NK-92 treated with Interleukin-12 subunit alpha and Interleukin-12 subunit beta, amount 100 ng/mL, for 24 hours (cell line): Measurements from ENCODE around the gene IPP.
"Not testable (repeated sequence)": the region's sequence is repeated elsewhere in the genome, so short reads cannot be mapped to it uniquely, and the experiment has no call there.

ENCODE experiments used
- DNase-seq: peaks from one replicate; lab custom pipeline; 2025; lab: John Stamatoyannopoulos, UW

The IPP gene

GRCh38 chr1:45750298-45751038 is at the start of gene IPP:
Gene IPP (minus strand): TSS chr1:45750653. CDS start chr1:45746411, 4,242 bp downstream.
- DNase-seq: peak; percentile 98

DNA sequence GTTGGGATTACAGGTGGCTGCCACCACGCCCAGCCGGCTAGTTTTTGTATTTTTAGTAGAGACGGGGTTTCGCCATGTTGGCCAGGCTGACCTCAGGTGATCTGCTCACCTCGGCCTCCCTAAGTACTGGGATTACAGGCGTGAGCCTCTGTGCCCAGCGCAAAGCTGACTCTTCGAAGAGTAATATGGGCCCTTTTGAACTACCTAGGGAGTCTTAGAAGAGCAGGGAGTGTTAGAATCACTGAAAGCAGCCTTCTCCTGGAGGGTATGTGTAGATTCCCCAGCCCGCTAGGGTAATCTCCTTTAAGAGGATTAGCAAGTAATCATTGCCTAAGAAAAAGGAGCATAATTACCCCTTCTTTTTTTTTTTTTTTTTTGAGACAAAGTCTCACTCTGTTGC is 46.5 kb upstream of the IPP start:
- DNase-seq: no peak

DNA sequence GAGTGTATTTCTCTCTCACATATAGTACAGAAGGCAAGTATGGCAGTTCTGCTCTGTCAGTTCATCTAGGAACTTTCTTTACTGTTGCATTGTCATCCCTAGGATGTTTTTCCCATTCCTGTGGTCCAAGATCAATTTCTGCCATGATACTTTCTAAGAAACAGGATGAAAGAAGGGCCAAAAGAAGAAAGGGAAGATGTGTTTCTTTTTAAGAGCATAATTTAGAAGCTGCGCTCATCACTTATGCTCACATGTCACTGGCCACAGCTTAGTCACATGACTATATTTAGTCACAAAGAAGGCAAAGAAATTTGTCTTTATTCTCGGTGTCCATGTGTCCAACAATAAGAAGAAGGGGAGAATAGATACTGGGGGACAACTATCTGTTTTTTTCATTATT is 45.9 kb upstream of the IPP start:
- no peak for DNase-seq

GRCh38 chr1:45793942-45794604 is 43.6 kb upstream of the IPP start:
- no peak for DNase-seq

DNA sequence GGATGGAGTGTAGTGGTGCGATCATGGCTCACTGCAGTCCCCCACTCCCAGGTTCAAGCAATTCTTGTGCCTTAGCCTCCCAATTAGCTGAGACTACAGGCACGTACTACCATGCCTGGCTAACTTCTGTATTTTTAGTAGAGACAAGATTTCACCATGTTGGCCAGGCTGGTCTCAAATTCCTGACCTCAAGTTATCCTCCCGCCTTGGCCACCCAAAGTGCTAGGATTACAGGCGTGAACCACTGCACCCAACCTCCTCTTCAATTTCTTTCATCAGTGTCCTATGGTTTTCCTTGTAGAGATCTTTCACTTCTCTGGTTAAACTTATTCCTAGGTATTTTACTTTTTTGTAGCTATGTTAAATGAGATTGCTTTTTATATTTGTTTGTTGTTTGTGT is 42.3 kb upstream of the IPP start:
- DNase-seq: no peak

- DNase-seq: no peak
Observed at GRCh38 chr1:45789601-45790000, 39.1 kb upstream of the IPP start.

- DNase-seq: no peak
Observed at GRCh38 chr1:45787905-45788304, 37.5 kb upstream of the IPP start.

DNA sequence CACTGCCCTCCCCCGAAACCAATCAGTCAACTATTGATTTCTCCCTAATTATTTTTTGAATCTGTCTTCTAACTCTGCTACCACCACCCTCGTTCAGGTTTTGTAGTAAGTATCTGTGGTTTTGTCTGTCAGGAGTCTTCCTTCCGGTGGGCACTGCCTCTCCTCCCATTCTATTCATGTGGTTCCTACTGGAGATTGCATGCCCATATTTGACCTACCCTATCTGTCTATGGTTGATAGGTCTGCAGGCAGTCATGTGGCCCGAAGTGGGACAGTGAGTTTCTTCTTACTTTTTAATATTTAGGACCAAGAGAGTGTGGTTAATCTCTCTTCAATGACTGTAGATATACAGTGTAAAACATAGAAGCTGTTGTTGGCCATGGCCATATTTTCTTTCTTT is 35.1 kb upstream of the IPP start:
- no peak for DNase-seq

DNA sequence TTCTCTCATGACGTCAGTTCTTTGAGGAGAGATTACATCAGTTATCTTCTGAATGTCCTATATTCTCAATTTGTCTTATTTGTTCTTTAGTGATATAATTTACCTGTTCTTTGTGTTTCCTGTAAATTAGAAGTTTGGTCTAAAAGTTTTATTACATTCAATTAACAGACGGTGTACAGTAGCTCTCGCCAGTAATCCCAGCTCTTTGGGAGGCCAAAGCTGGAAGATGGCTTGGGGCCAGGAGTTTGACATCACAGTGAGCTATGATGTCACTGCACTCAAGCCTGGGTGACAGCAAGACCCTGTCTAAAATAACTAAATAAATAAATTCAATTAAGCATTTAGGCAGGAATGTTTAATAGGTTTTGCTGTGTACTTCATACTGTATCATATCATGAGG is 25.3 kb upstream of the IPP start:
- DNase-seq: no peak

DNA sequence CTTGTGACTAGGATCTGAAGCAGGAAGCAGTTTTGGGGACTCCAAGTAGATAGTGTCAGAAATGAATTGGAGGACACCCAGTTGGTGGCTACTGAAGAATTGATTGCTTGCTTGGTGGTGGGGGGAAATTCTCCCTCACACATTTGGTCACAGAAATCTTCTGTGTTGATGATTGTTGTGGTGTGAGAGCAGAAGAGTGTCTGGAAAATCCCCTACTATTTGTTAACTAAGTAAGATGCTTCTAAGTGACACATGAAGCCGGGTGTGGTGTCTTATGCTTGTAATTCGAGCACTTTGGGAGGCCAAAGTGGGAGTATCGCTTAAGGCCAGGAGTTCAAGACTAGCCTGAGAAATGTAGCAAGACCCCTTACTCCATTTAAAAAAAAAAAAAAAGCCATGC is 22.5 kb upstream of the IPP start:
- no peak for DNase-seq

DNA sequence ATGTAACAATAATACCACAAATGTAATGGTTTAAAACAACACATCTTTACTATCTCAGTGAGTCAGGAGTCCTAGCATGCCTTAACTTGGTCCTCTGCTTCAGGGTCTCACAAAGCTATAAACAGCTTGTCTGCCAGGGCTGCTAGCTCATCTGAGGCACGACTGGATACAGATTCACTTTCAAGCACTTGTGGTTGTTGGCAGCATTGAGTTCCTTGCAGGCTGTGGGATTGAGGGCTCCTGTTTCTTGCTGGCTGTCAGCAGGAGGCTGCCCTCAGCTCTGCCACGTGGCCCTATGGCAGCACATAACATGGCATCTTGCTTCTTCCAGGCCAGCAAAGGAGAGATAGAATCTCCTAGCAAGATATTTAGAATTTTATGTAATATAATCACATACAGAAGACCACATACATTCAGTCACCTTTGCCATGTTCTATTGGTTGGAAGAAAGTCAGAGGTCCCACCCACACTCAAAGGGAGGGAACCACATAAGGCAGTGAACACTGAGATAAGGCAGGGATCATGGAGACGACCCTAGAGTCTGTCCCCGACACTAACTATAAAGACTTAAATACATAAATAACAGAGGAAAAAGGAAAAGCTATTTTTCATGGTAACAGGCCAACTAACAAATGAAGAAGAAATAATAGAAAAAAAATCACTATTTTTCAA is 18.9 kb upstream of the IPP start:
- no peak for DNase-seq

DNA sequence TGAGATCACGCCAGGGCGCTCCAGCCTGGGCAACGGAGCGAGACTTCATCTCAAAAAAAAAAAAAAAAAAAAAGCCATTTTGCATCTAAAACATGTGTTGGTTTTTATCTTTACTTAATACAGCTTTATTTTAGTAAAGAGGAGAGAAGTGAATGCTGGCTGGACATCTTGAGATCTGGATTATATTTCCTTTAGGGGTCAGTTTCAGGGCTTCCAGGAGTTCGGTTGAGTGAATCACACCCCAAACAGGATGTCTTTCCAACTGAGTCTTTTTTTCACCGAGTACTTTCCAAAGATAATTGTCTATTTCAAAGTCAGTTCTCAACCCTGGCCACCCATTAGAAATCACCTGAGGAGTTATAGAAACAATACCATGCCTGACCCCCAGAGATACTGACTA is 16.6 kb upstream of the IPP start:
- no peak for DNase-seq

DNA sequence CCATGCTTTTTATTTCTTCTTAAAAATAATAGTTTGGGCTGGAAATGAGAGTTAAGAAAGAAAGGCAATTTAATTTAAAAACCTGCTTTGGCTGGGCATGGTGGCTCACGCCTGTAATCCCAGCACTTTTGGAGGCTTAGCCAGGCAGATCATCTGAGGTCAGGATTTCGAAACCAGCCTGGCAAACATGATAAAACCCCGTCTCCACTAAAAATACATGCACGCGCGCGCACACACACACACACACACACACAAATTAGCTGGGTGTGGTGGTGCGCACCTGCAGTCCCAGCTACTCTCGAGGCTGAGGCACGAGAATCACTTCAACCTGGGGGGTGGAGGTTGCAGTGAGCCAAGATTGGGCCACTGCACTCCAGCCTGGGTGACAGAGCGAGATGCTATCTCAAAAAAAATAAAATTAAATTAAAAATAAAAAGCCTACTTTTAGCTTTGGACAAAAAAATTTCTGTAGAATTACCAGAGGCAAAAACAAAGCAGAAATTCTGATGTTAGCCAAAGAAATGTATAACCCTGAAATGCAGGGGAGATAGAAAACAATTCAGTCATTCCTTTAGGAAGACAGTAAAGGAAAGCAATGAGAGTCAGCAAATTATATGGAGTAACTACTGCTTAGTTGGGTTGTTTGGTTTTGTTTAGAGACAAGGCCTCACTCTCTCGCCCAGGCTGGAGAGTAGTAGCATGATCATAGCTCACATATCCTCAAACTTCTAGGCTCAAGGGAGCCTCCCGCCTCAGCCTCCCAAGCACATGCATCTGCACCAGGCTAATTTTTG is 15.7 kb upstream of the IPP start:
- DNase-seq: no peak

GRCh38 chr1:45762291-45762690 is 11.8 kb upstream of the IPP start:
- DNase-seq: no peak

DNA sequence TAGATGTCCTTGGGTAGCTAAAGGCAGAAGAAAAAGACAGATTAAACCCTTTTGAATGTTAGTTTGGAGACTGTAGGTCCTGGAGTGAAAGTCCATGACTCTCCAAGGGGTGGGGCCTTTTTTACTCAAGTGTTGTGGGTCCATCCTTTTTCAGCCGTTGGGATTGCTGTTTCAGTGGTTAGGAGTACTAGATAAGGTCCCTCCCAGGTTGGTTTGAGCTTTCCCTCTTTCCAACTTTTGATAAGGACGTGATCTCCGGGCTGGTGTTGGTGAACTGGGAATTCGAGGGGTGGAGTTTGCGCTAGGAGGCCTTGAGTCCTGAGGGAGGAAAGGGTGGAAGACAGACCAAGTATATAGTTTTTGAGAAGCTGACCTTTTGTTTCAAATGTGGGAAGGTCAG is 5.2 kb upstream of the IPP start:
- DNase-seq: no peak

GRCh38 chr1:45753248-45754037 is 3.0 kb upstream of the IPP start:
- no peak for DNase-seq

- DNase-seq: no peak
Observed at GRCh38 chr1:45752441-45753052, 2.1 kb upstream of the IPP start.

- DNase-seq: no peak
Observed at GRCh38 chr1:45752014-45752413, 1.6 kb upstream of the IPP start.

DNA sequence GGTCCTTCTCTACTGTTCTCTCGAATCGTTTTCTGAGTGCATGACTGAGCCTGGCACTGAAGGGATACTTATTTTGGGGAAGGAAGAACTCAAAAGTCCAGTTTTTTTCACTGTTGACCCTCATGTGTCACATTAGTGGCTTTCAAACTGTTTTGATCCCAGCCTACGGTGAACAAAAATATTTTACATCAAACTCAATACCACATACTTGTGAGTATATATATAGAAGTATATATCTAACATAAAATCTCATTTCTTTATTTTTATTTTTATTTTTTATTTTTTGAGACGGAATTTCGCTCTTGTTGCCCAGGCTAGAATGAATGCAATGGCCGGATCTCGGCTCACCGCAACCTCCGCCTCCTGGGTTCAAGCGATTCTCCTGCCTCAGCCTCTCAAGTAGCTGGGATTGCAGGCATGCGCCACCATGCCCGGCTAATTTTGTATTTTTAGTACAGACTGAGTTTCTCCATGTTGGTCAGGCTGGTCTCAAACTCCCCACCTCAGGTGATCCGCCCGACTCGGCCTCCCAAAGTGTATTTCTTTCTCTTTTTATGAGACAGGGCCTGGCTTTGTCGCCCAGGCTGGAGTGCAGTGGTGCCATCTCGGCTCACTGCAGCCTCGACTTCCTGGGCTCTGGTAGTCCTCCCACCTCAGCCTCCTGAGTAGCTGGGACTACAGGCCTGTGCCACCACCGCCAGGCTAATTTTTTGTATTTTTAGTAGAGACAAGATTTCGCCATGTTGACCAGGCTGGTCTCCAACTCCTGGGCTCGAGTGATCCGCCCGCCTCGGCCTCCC is 786 bp upstream of the IPP start:
- not testable (repeated sequence) for DNase-seq

DNA sequence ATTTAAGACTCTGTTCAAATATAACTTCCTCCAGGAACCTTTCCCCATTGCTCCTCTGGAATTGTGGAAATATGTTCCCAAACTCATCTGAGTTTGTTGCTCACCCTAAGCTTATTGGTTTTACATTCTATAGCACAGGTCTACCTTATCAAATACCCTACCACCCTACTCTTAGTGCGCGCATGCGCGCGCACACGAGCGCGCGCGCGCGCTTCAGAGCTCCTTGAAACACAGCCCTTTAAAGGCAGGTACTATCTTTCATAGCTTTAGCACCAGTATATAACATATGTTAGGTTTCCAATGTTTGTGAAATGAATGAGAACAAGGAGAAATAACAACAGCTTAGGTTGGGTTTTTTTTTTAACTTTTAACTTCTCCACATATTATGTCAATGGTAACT is 3.5 kb downstream of the IPP start:
- no peak for DNase-seq
